ENCODE results near the gene DPM3. TPM values are rescaled to one million over a fixed set of nuclear protein-coding genes. Genes with fewer than 3 reads are reported as not detected.

The DPM3 gene
- total and polyA plus RNA-seq, 2 of the 13 experiments (the other 11 are each of a cell fraction or from before 2014, with no cell fraction given), result 23.2 to 53.4 TPM

- TF ChIP-seq YY1 (IDR thresholded peaks at IDR 0.05; ENCODE audit: insufficient read depth, insufficient replicate concordance, low read depth, low read length) (peak; percentile 56), ZNF773 (CRISPR knock-in tag; IDR thresholded peaks at IDR 0.05; ENCODE audit: borderline replicate concordance) (no peak), HHEX (CRISPR knock-in tag; IDR thresholded peaks at IDR 0.05) (no peak), MXD3 (CRISPR knock-in tag; IDR thresholded peaks at IDR 0.05) (peak; percentile 94; the same call in 1 of the 2 replicates), ZNF281 (CRISPR knock-in tag; IDR thresholded peaks at IDR 0.05; ENCODE audit: borderline replicate concordance) (peak; percentile 56; the same call in 1 of the 2 replicates), CEBPZ (IDR thresholded peaks at IDR 0.05; ENCODE audit: low read length) (no peak), ZFP62 (CRISPR knock-in tag; IDR thresholded peaks at IDR 0.05) (no peak), BATF2 (CRISPR knock-in tag; IDR thresholded peaks at IDR 0.05) (no peak), CBX1 (IDR thresholded peaks at IDR 0.05; ENCODE audit: low read depth) (no peak), ZFP90 (CRISPR knock-in tag; IDR thresholded peaks at IDR 0.05; ENCODE audit: borderline replicate concordance) (no peak), ZNF205 (CRISPR knock-in tag; IDR thresholded peaks at IDR 0.05) (peak; percentile 54; the same call in 1 of the 2 replicates), MAX (IDR thresholded peaks at IDR 0.05) (peak; percentile 96), ZNF225 (CRISPR knock-in tag; IDR thresholded peaks at IDR 0.05) (no peak), TFE3 (CRISPR knock-in tag; IDR thresholded peaks at IDR 0.05) (peak; percentile 83), ZMAT5 (CRISPR knock-in tag; IDR thresholded peaks at IDR 0.05; ENCODE audit: borderline replicate concordance, low read depth) (no peak)
Observed at GRCh38 chr1:155091071-155092051, 49.0 kb downstream of the DPM3 start (continued).
